NCI-H2107 (cell line): ENCODE measurements around the gene CCDC57.

Experiments used
- DNase-seq: peaks from one replicate; lab custom pipeline; 2025; lab: John Stamatoyannopoulos, UW

CCDC57 gene

GRCh38 chr17:82061047-82061925, 151.4 kb downstream of the CCDC57 start:
- DNase-seq: no peak

- DNase-seq: no peak
Measured at GRCh38 chr17:82060614-82061013, 152.0 kb downstream of the CCDC57 start.

GRCh38 chr17:82060001-82060380, 152.7 kb downstream of the CCDC57 start:
- DNase-seq: no peak

- no peak for DNase-seq
Measured at GRCh38 chr17:82059272-82060000, 153.2 kb downstream of the CCDC57 start.

- no peak for DNase-seq
Measured at GRCh38 chr17:82058855-82059249, 153.8 kb downstream of the CCDC57 start.

- no peak for DNase-seq
Measured at GRCh38 chr17:82058230-82058854, 154.3 kb downstream of the CCDC57 start.

- DNase-seq: no peak
Measured at GRCh38 chr17:82056729-82057621, 155.7 kb downstream of the CCDC57 start.

- DNase-seq: no peak
Measured at GRCh38 chr17:82055965-82056728, 156.5 kb downstream of the CCDC57 start.

GRCh38 chr17:82055023-82055964, 157.3 kb downstream of the CCDC57 start:
- DNase-seq: no peak

- DNase-seq: no peak
Measured at GRCh38 chr17:82054351-82055022, 158.2 kb downstream of the CCDC57 start.

GRCh38 chr17:82053556-82054263, 158.9 kb downstream of the CCDC57 start:
- no peak for DNase-seq

- no peak for DNase-seq
Measured at GRCh38 chr17:82053130-82053529, 159.5 kb downstream of the CCDC57 start.

GRCh38 chr17:82052638-82053059, 160.0 kb downstream of the CCDC57 start:
- no peak for DNase-seq

- peak; percentile 45 for DNase-seq
Measured at GRCh38 chr17:82051776-82052637, 160.6 kb downstream of the CCDC57 start, which contains the start of the genes GPS1 and RFNG. TSS of gene GPS1 (plus strand) at chr17:82051898. CDS start at chr17:82051932, 34 bp downstream. TSS of gene RFNG (minus strand) at chr17:82051811. CDS start at chr17:82051766, 45 bp downstream.
